Activated T-helper 2 cell treated with anti-CD3 and anti-CD28 coated beads, Interferon-gamma antibody, Interleukin-2, Interleukin-4, amounts not matched to agents 10 μg/mL and 5 μg/mL and 100 μg/mL, durations not matched to agents 14 hours and 24 hours and 36 hours (primary cell): ENCODE measurements around the gene ELMO3. TPM values are rescaled to one million over a fixed set of nuclear protein-coding genes. Genes with fewer than 3 reads are reported as not detected.

Experiments used
- DNase-seq: peaks from one replicate; pipeline ENCODE4 v3.0.0; 2021; ENCODE audit warnings: low spot score
- H3K27ac Mint-ChIP-seq: one replicate; pipeline ENCODE4 v1.8.0; 2021; ENCODE audit warnings: mixed read lengths
- H3K27me3 Mint-ChIP-seq: one replicate; pipeline ENCODE4 v1.8.0; 2021; ENCODE audit warnings: low read depth, mixed read lengths
- H3K36me3 Mint-ChIP-seq: one replicate; pipeline ENCODE4 v1.8.0; 2021; ENCODE audit warnings: low read depth, mixed read lengths
- H3K4me1 Mint-ChIP-seq: one replicate; pipeline ENCODE4 v1.8.0; 2021; ENCODE audit warnings: low read depth, mixed read lengths
- H3K4me3 Mint-ChIP-seq: one replicate; pipeline ENCODE4 v1.8.0; 2021; ENCODE audit warnings: low read depth, mild to moderate bottlenecking, moderate library complexity, mixed read lengths
- H3K9me3 Mint-ChIP-seq: one replicate; pipeline ENCODE4 v1.8.0; 2021; ENCODE audit warnings: mixed read lengths
- intact Hi-C: fragments of 100-400 bp; cut with micrococcal nuclease; formaldehyde crosslinking; loops from one replicate; pipeline ENCODE4 v1.15.1; 2023
- total RNA-seq: library from RNA; stranded (reverse); gene quantifications from 2 replicates; pipeline ENCODE4 v1.2.3, GENCODE V29; 2022

Gene ELMO3
- total RNA-seq, 1 donor from 2014 or later: 6.8 TPM

- Mint-ChIP-seq H3K36me3 (peaks cover 10% of the 10 kb centered on the region), H3K4me3 (no peak overlapping the region), H3K27ac (no peak overlapping the region), H3K27me3 (peaks cover 7% of the 10 kb centered on the region), H3K4me1 (peaks cover 23% of the 10 kb centered on the region), H3K9me3 (no peaks in the 10 kb centered on the region)
- intact Hi-C loops: loop anchor here (5.0 to 10.0 kb wide), 2 partner anchors 36 to 174 kb away; partner anchors contain the start of gene B3GNT9
- DNase-seq: no peak
These were observed 10.6 kb upstream of the ELMO3 start for GRCh38 chr16:67188323-67188722.

- Mint-ChIP-seq H3K4me3 (no peak overlapping the region), H3K27me3 (peaks cover 7% of the 10 kb centered on the region), H3K9me3 (no peaks in the 10 kb centered on the region), H3K27ac (no peak overlapping the region), H3K36me3 (peaks cover 15% of the 10 kb centered on the region), H3K4me1 (peaks cover 28% of the 10 kb centered on the region)
- no peak for DNase-seq
- intact Hi-C loops: loop anchor here (5.0 to 10.0 kb wide), 2 partner anchors 36 to 174 kb away; partner anchors contain the start of gene B3GNT9
These were observed 10.1 kb upstream of the ELMO3 start for GRCh38 chr16:67188798-67189197.

GRCh38 chr16:67190041-67190440 is 8.9 kb upstream of the ELMO3 start, which contains the start of gene EXOC3L1:
Gene EXOC3L1, minus strand, starts transcription at chr16:67190136. Its CDS starts 460 bp downstream, at chr16:67189676.
- H3K27me3 Mint-ChIP-seq: peaks cover 7% of the 10 kb centered on the region
- intact Hi-C loops: no loop called here
- H3K27ac Mint-ChIP-seq: no peak within 1 kb of the TSS
- peaks cover 30% of the 10 kb centered on the region for H3K4me1 Mint-ChIP-seq
- H3K4me3 Mint-ChIP-seq: no peak within 1 kb of the TSS
- DNase-seq: no peak
- H3K36me3 Mint-ChIP-seq: peaks cover 27% of the 10 kb centered on the region
- H3K9me3 Mint-ChIP-seq: no peaks in the 10 kb centered on the region

- peaks cover 23% of the 10 kb centered on the region for H3K4me1 Mint-ChIP-seq
- no peak for DNase-seq
- peak overlapping the region; percentile 85 for H3K4me3 Mint-ChIP-seq
These were observed 8.2 kb upstream of the ELMO3 start for GRCh38 chr16:67190448-67191399.

GRCh38 chr16:67191411-67191994 is 7.4 kb upstream of the ELMO3 start:
- H3K27me3 Mint-ChIP-seq: no peaks in the 10 kb centered on the region
- intact Hi-C loops: no loop called here
- H3K36me3 Mint-ChIP-seq: peaks cover 42% of the 10 kb centered on the region
- no peak for DNase-seq
- H3K27ac Mint-ChIP-seq: peak overlapping the region; percentile 59
- H3K9me3 Mint-ChIP-seq: no peaks in the 10 kb centered on the region
- peak overlapping the region; percentile 85 for H3K4me3 Mint-ChIP-seq
- H3K4me1 Mint-ChIP-seq: peaks cover 29% of the 10 kb centered on the region

More at GRCh38 chr16:67190448-67191399, 8.2 kb upstream of the ELMO3 start:
- no peaks in the 10 kb centered on the region for H3K9me3 Mint-ChIP-seq
- intact Hi-C loops: no loop called here
- no peak overlapping the region for H3K27ac Mint-ChIP-seq
- H3K36me3 Mint-ChIP-seq: peaks cover 34% of the 10 kb centered on the region
- no peaks in the 10 kb centered on the region for H3K27me3 Mint-ChIP-seq

- no peaks in the 10 kb centered on the region for H3K27me3 Mint-ChIP-seq
- intact Hi-C loops: no loop called here
- H3K27ac Mint-ChIP-seq: peak within 1 kb of the TSS; percentile 59
- peak; percentile 84 for DNase-seq
- H3K9me3 Mint-ChIP-seq: no peaks in the 10 kb centered on the region
- H3K4me1 Mint-ChIP-seq: peaks cover 30% of the 10 kb centered on the region
- H3K36me3 Mint-ChIP-seq: peaks cover 48% of the 10 kb centered on the region
- H3K4me3 Mint-ChIP-seq: peak within 1 kb of the TSS; percentile 85
These were observed 6.8 kb upstream of the ELMO3 start, which contains the start of gene E2F4 for GRCh38 chr16:67191995-67192681. Gene E2F4, plus strand, starts transcription at chr16:67192155. Its CDS starts 73 bp downstream, at chr16:67192228.

GRCh38 chr16:67192781-67193361 is 6.1 kb upstream of the ELMO3 start:
- Mint-ChIP-seq H3K4me3 (peak overlapping the region; percentile 85), H3K27ac (peak overlapping the region; percentile 27), H3K4me1 (peaks cover 30% of the 10 kb centered on the region), H3K9me3 (no peaks in the 10 kb centered on the region), H3K27me3 (no peaks in the 10 kb centered on the region), H3K36me3 (peaks cover 52% of the 10 kb centered on the region)
- DNase-seq: no peak
- intact Hi-C loops: no loop called here

- no peak for DNase-seq
- H3K36me3 Mint-ChIP-seq: peaks cover 59% of the 10 kb centered on the region
- H3K4me1 Mint-ChIP-seq: peaks cover 30% of the 10 kb centered on the region
- peak overlapping the region; percentile 85 for H3K4me3 Mint-ChIP-seq
- intact Hi-C loops: no loop called here
- no peaks in the 10 kb centered on the region for H3K27me3 Mint-ChIP-seq
- H3K27ac Mint-ChIP-seq: peak overlapping the region; percentile 48
- H3K9me3 Mint-ChIP-seq: no peaks in the 10 kb centered on the region
These were observed 5.4 kb upstream of the ELMO3 start for GRCh38 chr16:67193536-67193935.

- no peaks in the 10 kb centered on the region for H3K27me3 Mint-ChIP-seq
- DNase-seq: no peak
- peaks cover 30% of the 10 kb centered on the region for H3K4me1 Mint-ChIP-seq
- H3K36me3 Mint-ChIP-seq: peaks cover 60% of the 10 kb centered on the region
- no peak overlapping the region for H3K27ac Mint-ChIP-seq
- H3K4me3 Mint-ChIP-seq: peak overlapping the region; percentile 85
- no peaks in the 10 kb centered on the region for H3K9me3 Mint-ChIP-seq
- intact Hi-C loops: no loop called here
These were observed 4.7 kb upstream of the ELMO3 start for GRCh38 chr16:67194260-67194659.

- intact Hi-C loops: no loop called here
- H3K27ac Mint-ChIP-seq: no peak overlapping the region
- DNase-seq: no peak
- H3K36me3 Mint-ChIP-seq: peaks cover 69% of the 10 kb centered on the region
- H3K4me1 Mint-ChIP-seq: peaks cover 30% of the 10 kb centered on the region
- peak overlapping the region; percentile 39 for H3K4me3 Mint-ChIP-seq
- no peaks in the 10 kb centered on the region for H3K9me3 Mint-ChIP-seq
- no peaks in the 10 kb centered on the region for H3K27me3 Mint-ChIP-seq
These were observed 3.3 kb upstream of the ELMO3 start for GRCh38 chr16:67195676-67196075.

GRCh38 chr16:67196881-67197280 is 2.0 kb upstream of the ELMO3 start:
- H3K36me3 Mint-ChIP-seq: peaks cover 71% of the 10 kb centered on the region

GRCh38 chr16:67197704-67198103 is 1.2 kb upstream of the ELMO3 start:
- intact Hi-C loops: no loop called here
- H3K36me3 Mint-ChIP-seq: peaks cover 75% of the 10 kb centered on the region
- H3K27ac Mint-ChIP-seq: no peak overlapping the region
- no peaks in the 10 kb centered on the region for H3K9me3 Mint-ChIP-seq
- no peaks in the 10 kb centered on the region for H3K27me3 Mint-ChIP-seq
- no peak overlapping the region for H3K4me3 Mint-ChIP-seq
- peaks cover 21% of the 10 kb centered on the region for H3K4me1 Mint-ChIP-seq
- no peak for DNase-seq

More at GRCh38 chr16:67196881-67197280, 2.0 kb upstream of the ELMO3 start:
- peaks cover 24% of the 10 kb centered on the region for H3K4me1 Mint-ChIP-seq
- intact Hi-C loops: no loop called here
- H3K9me3 Mint-ChIP-seq: no peaks in the 10 kb centered on the region
- H3K27me3 Mint-ChIP-seq: no peaks in the 10 kb centered on the region
- no peak overlapping the region for H3K4me3 Mint-ChIP-seq
- H3K27ac Mint-ChIP-seq: no peak overlapping the region
- no peak for DNase-seq
